HFF-Myc (cell line): ENCODE measurements around the gene POLR2M.

ENCODE experiments used
- DNase-seq: peaks from one replicate; pipeline ENCODE4 v3.0.0-alpha.2; 2011; ENCODE audit warnings: low read depth; ENCODE audit errors: extremely low read depth
- H3K4me3 ChIP-seq: replicated peaks from 2 replicates; pipeline ENCODE4 v1.5.1; 2011; ENCODE audit warnings: low read depth, mild to moderate bottlenecking, control low read depth, low read length
- CTCF ChIP-seq: IDR thresholded peaks from 2 replicates; pipeline ENCODE4 v1.5.1; 2012; ENCODE audit warnings: mild to moderate bottlenecking, low read depth, low read length, control low read depth; ENCODE audit errors: missing control alignments

Gene POLR2M

GRCh38 chr15:57686657-57687056, 19.9 kb upstream of the POLR2M start:
- TF ChIP-seq CTCF, result no peak
- DNase-seq, result no peak
- H3K4me3 ChIP-seq, result no peak overlapping the region

GRCh38 chr15:57690341-57690966, 16.1 kb upstream of the POLR2M start:
- TF ChIP-seq CTCF, result no peak

GRCh38 chr15:57691082-57691481, 15.4 kb upstream of the POLR2M start:
- no peak overlapping the region for H3K4me3 ChIP-seq
- no peak for DNase-seq
- no peak for TF ChIP-seq CTCF

More at GRCh38 chr15:57690341-57690966, 16.1 kb upstream of the POLR2M start:
- no peak for DNase-seq
- H3K4me3 ChIP-seq, result no peak overlapping the region

GRCh38 chr15:57692709-57693108, 13.8 kb upstream of the POLR2M start:
- no peak for DNase-seq
- TF ChIP-seq CTCF, result no peak
- H3K4me3 ChIP-seq, result no peak overlapping the region

GRCh38 chr15:57694279-57694678, 12.2 kb upstream of the POLR2M start:
- DNase-seq, result peak; percentile 55
- H3K4me3 ChIP-seq, result no peak overlapping the region
- no peak for TF ChIP-seq CTCF

- TF ChIP-seq CTCF, result no peak
- H3K4me3 ChIP-seq, result no peak overlapping the region
- DNase-seq, result no peak
Measured at GRCh38 chr15:57696146-57696545, 10.4 kb upstream of the POLR2M start.

GRCh38 chr15:57697588-57697987, 8.9 kb upstream of the POLR2M start:
- H3K4me3 ChIP-seq, result no peak overlapping the region
- DNase-seq, result no peak
- TF ChIP-seq CTCF, result no peak
